IPS-18c (cell line): ENCODE measurements around the gene DGKI.
"Not testable (repeated sequence)": the region's sequence is repeated elsewhere in the genome, so short reads cannot be mapped to it uniquely, and the experiment has no call there.

Experiments
- H3K4me3 ChIP-seq: 2 replicates; pipeline ENCODE4 v1.7.0; 2013; ENCODE audit warnings: low read depth, mild to moderate bottlenecking, low read length, moderate library complexity; ENCODE audit not compliant: insufficient read depth
- H3K9me3 ChIP-seq: one replicate; pipeline ENCODE4 v1.6.1; 2013; ENCODE audit warnings: mild to moderate bottlenecking, low read length, moderate library complexity; ENCODE audit not compliant: control insufficient read depth, insufficient read depth

The DGKI gene

GRCh38 chr7:137848095-137848494 is 1.3 kb upstream of the DGKI start:
- H3K4me3 ChIP-seq, result no peak overlapping the region
- peaks cover 2% of the 10 kb centered on the region for H3K9me3 ChIP-seq

GRCh38 chr7:137847568-137848050 is 835 bp upstream of the DGKI start:
- H3K4me3 ChIP-seq, result peak overlapping the region; percentile 60

GRCh38 chr7:137846549-137846826 is 286 bp downstream of the DGKI start:
- peaks cover 2% of the 10 kb centered on the region for H3K9me3 ChIP-seq
- 0 out of 2 replicates have a peak overlapping the region, but pooled peaks have one; percentile 38 for H3K4me3 ChIP-seq

More at GRCh38 chr7:137847568-137848050, 835 bp upstream of the DGKI start:
- peaks cover 2% of the 10 kb centered on the region for H3K9me3 ChIP-seq

GRCh38 chr7:137844677-137845425 is 1.9 kb downstream of the DGKI start:
- Histone ChIP-seq H3K9me3 (peaks cover 2% of the 10 kb centered on the region), H3K4me3 (0 out of 2 replicates have a peak overlapping the region, but pooled peaks have one; percentile 29)

GRCh38 chr7:137839903-137840779 is 6.6 kb downstream of the DGKI start:
- H3K4me3 ChIP-seq, result no peak overlapping the region
- H3K9me3 ChIP-seq, result no peaks in the 10 kb centered on the region

GRCh38 chr7:137838706-137839315 is 8.0 kb downstream of the DGKI start:
- H3K9me3 ChIP-seq, result no peaks in the 10 kb centered on the region
- no peak overlapping the region for H3K4me3 ChIP-seq

GRCh38 chr7:137836541-137836940 is 10.2 kb downstream of the DGKI start:
- Histone ChIP-seq H3K9me3 (peaks cover 7% of the 10 kb centered on the region), H3K4me3 (no peak overlapping the region)

- Histone ChIP-seq H3K9me3 (peaks cover 11% of the 10 kb centered on the region), H3K4me3 (no peak overlapping the region)
Measured at GRCh38 chr7:137836113-137836509, 10.7 kb downstream of the DGKI start.

- Histone ChIP-seq H3K4me3 (no peak overlapping the region), H3K9me3 (peaks cover 11% of the 10 kb centered on the region)
Measured at GRCh38 chr7:137835486-137836112, 11.2 kb downstream of the DGKI start.

GRCh38 chr7:137834552-137834951 is 12.2 kb downstream of the DGKI start:
- peaks cover 11% of the 10 kb centered on the region for H3K9me3 ChIP-seq

GRCh38 chr7:137832990-137833389 is 13.8 kb downstream of the DGKI start:
- not testable (repeated sequence) for H3K4me3 ChIP-seq
- peaks cover 11% of the 10 kb centered on the region for H3K9me3 ChIP-seq

More at GRCh38 chr7:137834552-137834951, 12.2 kb downstream of the DGKI start:
- no peak overlapping the region for H3K4me3 ChIP-seq

- H3K4me3 ChIP-seq, result no peak overlapping the region
- peaks cover 11% of the 10 kb centered on the region for H3K9me3 ChIP-seq
Measured at GRCh38 chr7:137832382-137832781, 14.4 kb downstream of the DGKI start.

GRCh38 chr7:137831555-137831954 is 15.2 kb downstream of the DGKI start:
- H3K9me3 ChIP-seq, result peaks cover 11% of the 10 kb centered on the region
- H3K4me3 ChIP-seq, result not testable (repeated sequence)

GRCh38 chr7:137829337-137829992 is 17.3 kb downstream of the DGKI start:
- Histone ChIP-seq H3K4me3 (no peak overlapping the region), H3K9me3 (peaks cover 11% of the 10 kb centered on the region)

- Histone ChIP-seq H3K4me3 (no peak overlapping the region), H3K9me3 (peaks cover 11% of the 10 kb centered on the region)
Measured at GRCh38 chr7:137828456-137828855, 18.3 kb downstream of the DGKI start.

GRCh38 chr7:137825489-137825888 is 21.3 kb downstream of the DGKI start:
- Histone ChIP-seq H3K9me3 (no peaks in the 10 kb centered on the region), H3K4me3 (no peak overlapping the region)
